Loucy (cell line): ENCODE data around the gene PIM3.

Experiments used
- H2AFZ ChIP-seq: fragments of 200-600 bp; sonication (generic); 2 replicates; pipeline ENCODE4 v1.6.0; 2016; ENCODE audit warnings: antibody characterized with exemption, mild to moderate bottlenecking, low read length, moderate library complexity
- H3F3A ChIP-seq: fragments of 200-600 bp; 2 replicates; pipeline ENCODE4 v1.6.0; 2016; ENCODE audit warnings: antibody characterized with exemption, low read depth, mild to moderate bottlenecking
- H3K27me3 ChIP-seq: fragments of 200-600 bp; sonication (generic); 2 replicates; pipeline ENCODE4 v1.6.1; 2014; ENCODE audit warnings: low read length, mild to moderate bottlenecking; ENCODE audit not compliant: insufficient read depth, poor library complexity, severe bottlenecking
- H3K36me3 ChIP-seq: fragments of 200-600 bp; sonication (generic); 2 replicates; pipeline ENCODE4 v1.6.1; 2016; ENCODE audit warnings: low read length; ENCODE audit not compliant: insufficient read depth
- H3K4me1 ChIP-seq: fragments of 200-600 bp; sonication (generic); 2 replicates; pipeline ENCODE4 v1.5.1; 2014; ENCODE audit warnings: low read length, mild to moderate bottlenecking; ENCODE audit not compliant: insufficient read depth, poor library complexity, severe bottlenecking
- H3K4me2 ChIP-seq: fragments of 200-600 bp; sonication (generic); 2 replicates; pipeline ENCODE4 v1.6.0; 2014; ENCODE audit warnings: antibody characterized with exemption, low read length, low read depth, mild to moderate bottlenecking; ENCODE audit not compliant: poor library complexity, severe bottlenecking
- H3K4me3 ChIP-seq: fragments of 200-600 bp; sonication (generic); 2 replicates; pipeline ENCODE4 v1.5.1; 2014; ENCODE audit warnings: low read length, mild to moderate bottlenecking, mixed read lengths; ENCODE audit not compliant: poor library complexity, severe bottlenecking
- H3K79me2 ChIP-seq: fragments of 200-600 bp; sonication (generic); 2 replicates; pipeline ENCODE4 v1.6.1; 2014; ENCODE audit warnings: low read length; ENCODE audit not compliant: insufficient read depth
- H3K9ac ChIP-seq: fragments of 200-600 bp; sonication (generic); 2 replicates; pipeline ENCODE4 v1.6.0; 2014; ENCODE audit warnings: mild to moderate bottlenecking, low read depth, low read length, moderate library complexity; ENCODE audit not compliant: poor library complexity, severe bottlenecking
- H3K9me2 ChIP-seq: fragments of 200-600 bp; sonication (generic); replicated peaks from 2 replicates; pipeline ENCODE4 v1.6.1; 2016; ENCODE audit warnings: low read depth, low read length, mixed read lengths
- H3K9me3 ChIP-seq: fragments of 200-600 bp; sonication (generic); 2 replicates; pipeline ENCODE4 v1.6.1; 2014; ENCODE audit warnings: mild to moderate bottlenecking, antibody characterized with exemption, low read length, low read depth; ENCODE audit not compliant: insufficient read depth
- H4K20me1 ChIP-seq: fragments of 200-600 bp; sonication (generic); 2 replicates; pipeline ENCODE4 v1.6.0; 2014; ENCODE audit warnings: antibody characterized with exemption, low read length, mild to moderate bottlenecking; ENCODE audit not compliant: insufficient read depth, poor library complexity, severe bottlenecking
- EZH2phosphoT487 ChIP-seq: fragments of 200-600 bp; IDR thresholded peaks from 2 replicates; pipeline ENCODE4 v1.6.1; 2018; ENCODE audit warnings: antibody characterized with exemption, mild to moderate bottlenecking, moderate library complexity, borderline replicate concordance
- TF ChIP-seq, protein P1 (sequence below): fragments of 200-600 bp; sonication (generic); conservative IDR thresholded peaks from 2 replicates; pipeline ENCODE4 v1.5.1; 2014; ENCODE audit warnings: mild to moderate bottlenecking, antibody characterized with exemption, low read length

The PIM3 gene

GRCh38 chr22:49954991-49955580, 5.5 kb upstream of the PIM3 start:
- Histone ChIP-seq H3K9me3 (no peaks in the 10 kb centered on the region), H3K4me3 (no peak overlapping the region), H3K27me3 (no peaks in the 10 kb centered on the region), H3F3A (no peaks in the 10 kb centered on the region), H3K9me2 (no peaks in the 10 kb centered on the region), H3K36me3 (no peaks in the 10 kb centered on the region), H3K79me2 (peaks cover 7% of the 10 kb centered on the region; the same call in 1 of the 2 replicates), H3K9ac (no peak overlapping the region), H3K4me1 (peaks cover 17% of the 10 kb centered on the region), H4K20me1 (no peaks in the 10 kb centered on the region), H3K4me2 (no peak overlapping the region), H2AFZ (no peak overlapping the region)
- TF ChIP-seq, protein P1, sequence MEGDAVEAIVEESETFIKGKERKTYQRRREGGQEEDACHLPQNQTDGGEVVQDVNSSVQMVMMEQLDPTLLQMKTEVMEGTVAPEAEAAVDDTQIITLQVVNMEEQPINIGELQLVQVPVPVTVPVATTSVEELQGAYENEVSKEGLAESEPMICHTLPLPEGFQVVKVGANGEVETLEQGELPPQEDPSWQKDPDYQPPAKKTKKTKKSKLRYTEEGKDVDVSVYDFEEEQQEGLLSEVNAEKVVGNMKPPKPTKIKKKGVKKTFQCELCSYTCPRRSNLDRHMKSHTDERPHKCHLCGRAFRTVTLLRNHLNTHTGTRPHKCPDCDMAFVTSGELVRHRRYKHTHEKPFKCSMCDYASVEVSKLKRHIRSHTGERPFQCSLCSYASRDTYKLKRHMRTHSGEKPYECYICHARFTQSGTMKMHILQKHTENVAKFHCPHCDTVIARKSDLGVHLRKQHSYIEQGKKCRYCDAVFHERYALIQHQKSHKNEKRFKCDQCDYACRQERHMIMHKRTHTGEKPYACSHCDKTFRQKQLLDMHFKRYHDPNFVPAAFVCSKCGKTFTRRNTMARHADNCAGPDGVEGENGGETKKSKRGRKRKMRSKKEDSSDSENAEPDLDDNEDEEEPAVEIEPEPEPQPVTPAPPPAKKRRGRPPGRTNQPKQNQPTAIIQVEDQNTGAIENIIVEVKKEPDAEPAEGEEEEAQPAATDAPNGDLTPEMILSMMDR, result no peak
- TF ChIP-seq EZH2phosphoT487, result no peak

DNA sequence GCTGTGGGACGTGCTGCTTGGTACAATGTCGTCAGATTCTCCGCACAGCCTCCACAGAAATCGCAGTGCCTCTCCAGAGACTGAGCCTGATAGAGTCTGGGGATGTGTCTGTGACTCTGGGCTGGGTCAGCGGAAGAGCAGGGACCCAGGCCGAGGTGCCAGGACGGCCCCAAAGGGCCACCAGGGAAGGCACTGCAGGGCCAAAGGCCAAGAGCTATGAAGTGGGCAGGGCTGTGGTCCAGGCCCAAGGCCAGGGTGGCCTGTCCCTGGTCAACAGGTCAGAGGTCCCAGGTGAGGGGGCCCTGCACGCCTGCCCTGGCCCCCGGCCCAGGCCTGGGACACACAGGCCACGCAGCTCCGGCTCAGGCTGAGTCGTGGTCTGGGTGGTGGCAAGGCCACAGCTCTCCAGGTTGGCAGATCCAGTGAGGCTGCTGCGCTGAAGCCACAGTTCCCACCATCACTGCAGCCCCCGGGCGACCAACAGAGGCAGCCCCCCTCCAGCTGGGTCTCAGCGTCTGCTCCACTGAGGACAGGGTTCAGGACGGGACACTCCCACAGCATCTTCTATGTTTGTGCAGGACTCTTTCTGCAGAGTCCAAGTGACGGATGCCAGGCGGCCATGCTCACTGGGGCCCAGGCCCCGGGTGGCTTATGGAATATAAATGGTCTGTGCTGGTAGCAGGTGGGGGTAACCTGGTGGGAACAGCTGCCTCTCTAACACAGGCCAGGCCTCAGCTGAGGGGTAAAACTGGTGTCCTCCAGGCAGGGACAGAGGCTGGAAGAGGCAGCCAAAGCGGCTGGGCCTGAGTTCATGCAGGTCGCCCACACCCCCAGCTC, 4.8 kb upstream of the PIM3 start:
- H3K4me1 ChIP-seq, result peaks cover 17% of the 10 kb centered on the region
- no peaks in the 10 kb centered on the region for H3K27me3 ChIP-seq
- no peak overlapping the region for H2AFZ ChIP-seq
- no peaks in the 10 kb centered on the region for H3K9me2 ChIP-seq
- no peak overlapping the region for H3K9ac ChIP-seq
- peaks cover 10% of the 10 kb centered on the region for H3K79me2 ChIP-seq
- no peak for TF ChIP-seq EZH2phosphoT487
- TF ChIP-seq, protein P1, result no peak
- no peaks in the 10 kb centered on the region for H4K20me1 ChIP-seq
- H3K36me3 ChIP-seq, result no peaks in the 10 kb centered on the region
- no peaks in the 10 kb centered on the region for H3K9me3 ChIP-seq
- no peak overlapping the region for H3K4me2 ChIP-seq
- no peak overlapping the region for H3K4me3 ChIP-seq
- no peaks in the 10 kb centered on the region for H3F3A ChIP-seq

DNA sequence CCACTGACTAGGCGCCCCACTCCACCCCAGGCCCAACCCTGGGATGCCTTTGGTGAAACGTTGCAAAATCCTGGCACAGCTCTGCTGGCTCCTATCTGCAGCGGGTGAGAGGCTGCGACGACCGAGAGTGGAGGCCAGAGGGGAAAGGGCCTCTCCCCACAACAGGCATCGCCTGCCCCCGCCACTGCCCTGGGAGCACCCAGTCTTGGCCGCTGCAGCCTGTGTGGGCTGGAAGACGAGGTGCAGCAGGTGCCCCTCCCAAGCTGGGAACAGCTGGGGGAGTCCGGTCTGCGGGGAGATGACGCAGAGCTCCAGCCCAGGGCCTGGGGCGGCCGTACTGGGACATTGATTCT, 4.2 kb upstream of the PIM3 start:
- Histone ChIP-seq H3F3A (no peaks in the 10 kb centered on the region), H3K4me3 (no peak overlapping the region), H4K20me1 (peaks cover 1% of the 10 kb centered on the region), H3K4me2 (no peak overlapping the region), H3K79me2 (peaks cover 16% of the 10 kb centered on the region), H3K9me3 (no peaks in the 10 kb centered on the region), H3K36me3 (no peaks in the 10 kb centered on the region), H3K27me3 (no peaks in the 10 kb centered on the region), H3K9me2 (no peaks in the 10 kb centered on the region), H2AFZ (no peak overlapping the region), H3K9ac (no peak overlapping the region), H3K4me1 (peaks cover 17% of the 10 kb centered on the region)
- TF ChIP-seq, protein P1, result no peak
- no peak for TF ChIP-seq EZH2phosphoT487
